ENCODE data around the gene AP3B1.

AP3B1 gene

GRCh38 chr5:78251663-78252284, 42.7 kb downstream of the AP3B1 start:
- no peaks in the 10 kb centered on the region for H3K36me3 ChIP-seq (ENCODE audit: control insufficient read depth in 1 of 2, insufficient read depth in 2 of 2, low read length in 2 of 2)
- no peaks in the 10 kb centered on the region for H3K9me3 ChIP-seq (ENCODE audit: control insufficient read depth in 1 of 2, low read length in 2 of 2)
- H3K4me1 ChIP-seq (ENCODE audit: control insufficient read depth in 1 of 2, insufficient read depth in 2 of 2, low read length in 2 of 2), result no peaks in the 10 kb centered on the region
- no peak overlapping the region for H3K9ac ChIP-seq (ENCODE audit: low read depth in 1 of 2, low read length in 2 of 2)
- no peak overlapping the region for H3K27ac ChIP-seq (ENCODE audit: low read depth, low read length)
- no peaks in the 10 kb centered on the region for H3K27me3 ChIP-seq (ENCODE audit: control insufficient read depth in 1 of 2, insufficient read depth in 2 of 2, low read length in 2 of 2)
- H3K4me3 ChIP-seq (ENCODE audit: low read depth in 1 of 2, low read length in 2 of 2), result no peak overlapping the region

DNA sequence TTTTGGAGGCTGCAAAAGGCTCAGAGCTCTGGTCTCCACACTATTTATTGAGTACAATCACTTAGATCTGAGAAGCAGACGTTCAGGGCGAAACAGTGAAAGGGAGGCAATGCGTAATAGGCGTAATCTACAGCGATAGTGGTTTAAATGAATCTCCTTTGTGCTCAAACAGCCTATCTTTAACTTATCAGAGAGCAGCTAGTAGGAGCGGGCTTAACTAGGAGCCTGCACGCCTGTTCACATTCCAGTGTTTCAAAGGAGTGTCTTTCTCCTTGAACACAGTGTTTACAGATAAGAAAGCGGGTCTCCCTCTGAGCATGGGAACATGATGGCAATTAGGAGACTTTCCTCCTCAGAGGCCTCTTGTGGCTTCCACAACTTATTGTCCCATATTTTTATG, 49.4 kb downstream of the AP3B1 start:
- Histone ChIP-seq H3K9ac (ENCODE audit: low read depth in 1 of 2, low read length in 2 of 2) (no peak overlapping the region), H3K9me3 (ENCODE audit: control insufficient read depth in 1 of 2, low read length in 2 of 2) (no peaks in the 10 kb centered on the region), H3K36me3 (ENCODE audit: control insufficient read depth in 1 of 2, insufficient read depth in 2 of 2, low read length in 2 of 2) (no peaks in the 10 kb centered on the region), H3K27ac (ENCODE audit: low read depth, low read length) (no peak overlapping the region), H3K4me3 (ENCODE audit: low read depth in 1 of 2, low read length in 2 of 2) (no peak overlapping the region), H3K4me1 (ENCODE audit: control insufficient read depth in 1 of 2, insufficient read depth in 2 of 2, low read length in 2 of 2) (peaks cover 0 to 4% of the 10 kb centered on the region in 2 donors), H3K27me3 (ENCODE audit: control insufficient read depth in 1 of 2, insufficient read depth in 2 of 2, low read length in 2 of 2) (no peaks in the 10 kb centered on the region)

DNA sequence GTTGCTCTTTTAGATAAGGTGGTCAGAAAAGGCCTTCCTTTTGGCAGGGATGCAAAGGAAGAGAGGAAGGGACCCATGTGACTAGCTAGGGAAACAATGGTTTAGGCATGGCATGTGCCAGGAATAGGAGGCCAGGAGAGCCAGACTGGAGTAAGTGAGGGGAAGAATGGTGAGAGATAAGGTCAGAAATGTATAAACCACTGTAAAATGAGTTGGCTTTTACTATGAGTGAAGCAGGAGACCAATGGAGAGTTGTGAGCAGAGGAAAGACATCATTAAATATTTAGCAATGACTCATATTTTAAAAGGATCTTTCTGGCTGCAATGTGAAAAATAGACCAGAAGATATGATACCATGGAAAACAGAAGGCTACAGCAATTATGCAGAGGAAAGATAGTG, 50.9 kb downstream of the AP3B1 start:
- no peak overlapping the region for H3K4me3 ChIP-seq (ENCODE audit: low read depth in 1 of 2, low read length in 2 of 2)
- H3K27me3 ChIP-seq (ENCODE audit: control insufficient read depth in 1 of 2, insufficient read depth in 2 of 2, low read length in 2 of 2), result no peaks in the 10 kb centered on the region
- H3K9ac ChIP-seq (ENCODE audit: low read depth in 1 of 2, low read length in 2 of 2), result no peak overlapping the region
- H3K4me1 ChIP-seq (ENCODE audit: control insufficient read depth in 1 of 2, insufficient read depth in 2 of 2, low read length in 2 of 2), result peaks cover 0 to 4% of the 10 kb centered on the region in 2 donors
- H3K9me3 ChIP-seq (ENCODE audit: control insufficient read depth in 1 of 2, low read length in 2 of 2), result no peaks in the 10 kb centered on the region
- H3K36me3 ChIP-seq (ENCODE audit: control insufficient read depth in 1 of 2, insufficient read depth in 2 of 2, low read length in 2 of 2), result no peaks in the 10 kb centered on the region
- H3K27ac ChIP-seq (ENCODE audit: low read depth, low read length), result no peak overlapping the region

GRCh38 chr5:78243091-78243490, 51.4 kb downstream of the AP3B1 start:
- Histone ChIP-seq H3K36me3 (ENCODE audit: control insufficient read depth in 1 of 2, insufficient read depth in 2 of 2, low read length in 2 of 2) (no peaks in the 10 kb centered on the region), H3K27ac (ENCODE audit: low read depth, low read length) (no peak overlapping the region), H3K27me3 (ENCODE audit: control insufficient read depth in 1 of 2, insufficient read depth in 2 of 2, low read length in 2 of 2) (no peaks in the 10 kb centered on the region), H3K4me3 (ENCODE audit: low read depth in 1 of 2, low read length in 2 of 2) (no peak overlapping the region), H3K9ac (ENCODE audit: low read depth in 1 of 2, low read length in 2 of 2) (no peak overlapping the region), H3K4me1 (ENCODE audit: control insufficient read depth in 1 of 2, insufficient read depth in 2 of 2, low read length in 2 of 2) (peaks cover 0 to 4% of the 10 kb centered on the region in 2 donors), H3K9me3 (ENCODE audit: control insufficient read depth in 1 of 2, low read length in 2 of 2) (no peaks in the 10 kb centered on the region)

- no peaks in the 10 kb centered on the region for H3K36me3 ChIP-seq (ENCODE audit: control insufficient read depth in 1 of 2, insufficient read depth in 2 of 2, low read length in 2 of 2)
- H3K4me1 ChIP-seq (ENCODE audit: control insufficient read depth in 1 of 2, insufficient read depth in 2 of 2, low read length in 2 of 2), result peaks cover 0 to 4% of the 10 kb centered on the region in 2 donors
- H3K9me3 ChIP-seq (ENCODE audit: control insufficient read depth in 1 of 2, low read length in 2 of 2), result no peaks in the 10 kb centered on the region
- no peaks in the 10 kb centered on the region for H3K27me3 ChIP-seq (ENCODE audit: control insufficient read depth in 1 of 2, insufficient read depth in 2 of 2, low read length in 2 of 2)
- no peak overlapping the region for H3K27ac ChIP-seq (ENCODE audit: low read depth, low read length)
- H3K9ac ChIP-seq (ENCODE audit: low read depth in 1 of 2, low read length in 2 of 2), result no peak overlapping the region
- no peak overlapping the region for H3K4me3 ChIP-seq (ENCODE audit: low read depth in 1 of 2, low read length in 2 of 2)
Measured at GRCh38 chr5:78242001-78242400, 52.5 kb downstream of the AP3B1 start.

DNA sequence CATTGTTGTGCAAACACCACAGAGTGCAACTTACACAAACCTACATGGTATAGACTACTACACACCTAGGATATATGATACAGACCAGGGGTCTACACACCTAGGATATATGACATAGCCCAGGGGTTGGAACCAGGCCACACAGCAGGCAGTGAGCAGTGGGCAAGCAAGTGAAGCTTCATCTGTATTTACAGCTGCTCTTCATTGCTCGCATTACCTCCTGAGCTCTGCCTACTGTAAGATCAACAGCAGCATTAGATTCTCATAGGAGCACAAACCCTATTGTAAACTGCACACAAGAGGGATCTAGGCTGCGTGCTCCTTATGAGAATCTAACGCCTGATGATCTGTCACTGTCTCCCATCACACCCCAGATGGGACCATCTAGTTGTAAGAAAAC, 56.6 kb downstream of the AP3B1 start:
- Histone ChIP-seq H3K36me3 (ENCODE audit: control insufficient read depth in 1 of 2, insufficient read depth in 2 of 2, low read length in 2 of 2) (no peaks in the 10 kb centered on the region), H3K27ac (ENCODE audit: low read depth, low read length) (no peak overlapping the region), H3K4me1 (ENCODE audit: control insufficient read depth in 1 of 2, insufficient read depth in 2 of 2, low read length in 2 of 2) (peaks cover 0 to 11% of the 10 kb centered on the region in 2 donors), H3K4me3 (ENCODE audit: low read depth in 1 of 2, low read length in 2 of 2) (no peak overlapping the region), H3K9me3 (ENCODE audit: control insufficient read depth in 1 of 2, low read length in 2 of 2) (no peaks in the 10 kb centered on the region), H3K27me3 (ENCODE audit: control insufficient read depth in 1 of 2, insufficient read depth in 2 of 2, low read length in 2 of 2) (no peaks in the 10 kb centered on the region), H3K9ac (ENCODE audit: low read depth in 1 of 2, low read length in 2 of 2) (no peak overlapping the region)

GRCh38 chr5:78236046-78236445, 58.5 kb downstream of the AP3B1 start:
- Histone ChIP-seq H3K27ac (ENCODE audit: low read depth, low read length) (no peak overlapping the region), H3K4me3 (ENCODE audit: low read depth in 1 of 2, low read length in 2 of 2) (no peak overlapping the region), H3K9me3 (ENCODE audit: control insufficient read depth in 1 of 2, low read length in 2 of 2) (no peaks in the 10 kb centered on the region), H3K36me3 (ENCODE audit: control insufficient read depth in 1 of 2, insufficient read depth in 2 of 2, low read length in 2 of 2) (no peaks in the 10 kb centered on the region), H3K9ac (ENCODE audit: low read depth in 1 of 2, low read length in 2 of 2) (no peak overlapping the region), H3K27me3 (ENCODE audit: control insufficient read depth in 1 of 2, insufficient read depth in 2 of 2, low read length in 2 of 2) (no peaks in the 10 kb centered on the region), H3K4me1 (ENCODE audit: control insufficient read depth in 1 of 2, insufficient read depth in 2 of 2, low read length in 2 of 2) (peaks cover 0 to 11% of the 10 kb centered on the region in 2 donors)

DNA sequence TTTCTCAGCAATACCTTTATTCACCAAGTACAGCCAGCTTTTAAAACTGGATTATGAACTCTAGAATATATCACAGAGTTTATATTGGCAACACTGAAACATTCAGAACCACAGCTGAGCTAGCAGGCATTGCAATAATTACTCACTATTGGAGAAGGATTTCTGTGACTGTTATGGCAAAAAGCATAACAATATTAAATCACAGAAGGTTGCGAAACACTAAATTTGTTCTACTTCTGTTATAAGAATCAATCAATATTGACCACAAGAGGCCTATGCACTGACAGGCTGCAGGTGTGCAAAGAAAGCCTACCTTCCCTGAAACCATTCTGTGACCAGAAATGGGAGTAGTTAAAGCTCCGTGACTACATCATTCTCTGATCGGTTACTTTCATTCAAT, 59.2 kb downstream of the AP3B1 start:
- peaks cover 0 to 11% of the 10 kb centered on the region in 2 donors for H3K4me1 ChIP-seq (ENCODE audit: control insufficient read depth in 1 of 2, insufficient read depth in 2 of 2, low read length in 2 of 2)
- no peak overlapping the region for H3K4me3 ChIP-seq (ENCODE audit: low read depth in 1 of 2, low read length in 2 of 2)
- H3K9ac ChIP-seq (ENCODE audit: low read depth in 1 of 2, low read length in 2 of 2), result no peak overlapping the region
- no peaks in the 10 kb centered on the region for H3K9me3 ChIP-seq (ENCODE audit: control insufficient read depth in 1 of 2, low read length in 2 of 2)
- no peak overlapping the region for H3K27ac ChIP-seq (ENCODE audit: low read depth, low read length)
- no peaks in the 10 kb centered on the region for H3K27me3 ChIP-seq (ENCODE audit: control insufficient read depth in 1 of 2, insufficient read depth in 2 of 2, low read length in 2 of 2)
- H3K36me3 ChIP-seq (ENCODE audit: control insufficient read depth in 1 of 2, insufficient read depth in 2 of 2, low read length in 2 of 2), result no peaks in the 10 kb centered on the region

DNA sequence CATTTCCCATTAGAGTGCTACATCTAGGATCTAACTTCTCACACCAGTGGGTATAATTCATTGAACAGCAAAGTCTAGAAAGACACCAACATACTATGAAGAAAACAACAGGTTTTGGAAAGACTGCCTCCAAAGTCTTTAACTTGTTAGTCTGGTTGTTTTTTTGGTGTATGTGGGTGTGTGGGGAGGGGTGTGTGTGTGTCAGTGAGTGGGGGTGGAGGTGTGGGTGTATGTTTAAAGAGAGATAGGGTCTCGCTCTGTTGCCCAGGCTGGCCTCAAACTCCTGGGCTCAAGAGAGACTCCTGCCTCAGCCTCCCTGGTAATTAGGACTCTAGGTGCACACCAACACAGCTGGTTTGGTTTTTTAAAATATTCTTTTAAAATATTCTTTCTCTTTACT, 59.7 kb downstream of the AP3B1 start:
- Histone ChIP-seq H3K9ac (ENCODE audit: low read depth in 1 of 2, low read length in 2 of 2) (no peak overlapping the region), H3K27ac (ENCODE audit: low read depth, low read length) (no peak overlapping the region), H3K9me3 (ENCODE audit: control insufficient read depth in 1 of 2, low read length in 2 of 2) (no peaks in the 10 kb centered on the region), H3K4me1 (ENCODE audit: control insufficient read depth in 1 of 2, insufficient read depth in 2 of 2, low read length in 2 of 2) (peaks cover 0 to 11% of the 10 kb centered on the region in 2 donors), H3K4me3 (ENCODE audit: low read depth in 1 of 2, low read length in 2 of 2) (no peak overlapping the region), H3K27me3 (ENCODE audit: control insufficient read depth in 1 of 2, insufficient read depth in 2 of 2, low read length in 2 of 2) (no peaks in the 10 kb centered on the region), H3K36me3 (ENCODE audit: control insufficient read depth in 1 of 2, insufficient read depth in 2 of 2, low read length in 2 of 2) (no peaks in the 10 kb centered on the region)

DNA sequence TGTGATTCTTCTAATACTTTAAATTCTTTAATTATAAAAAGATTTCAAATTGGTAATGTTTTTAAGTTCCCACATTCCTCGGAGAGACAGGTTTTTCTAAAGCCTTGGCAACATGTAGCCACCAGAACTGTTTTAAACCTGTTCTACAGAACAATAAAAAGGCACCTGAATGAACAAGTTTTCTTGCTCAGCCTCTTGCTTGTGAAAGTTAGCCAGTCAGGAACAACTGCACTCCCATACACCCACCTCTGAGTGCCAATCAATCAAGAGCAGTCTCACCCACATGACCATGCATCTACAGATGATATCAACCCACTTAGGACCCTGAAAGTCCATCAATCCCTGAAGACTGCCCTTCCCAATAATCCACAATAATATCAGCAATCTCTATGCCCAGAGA, 62.3 kb downstream of the AP3B1 start:
- Histone ChIP-seq H3K27me3 (ENCODE audit: control insufficient read depth in 1 of 2, insufficient read depth in 2 of 2, low read length in 2 of 2) (no peaks in the 10 kb centered on the region), H3K27ac (ENCODE audit: low read depth, low read length) (no peak overlapping the region), H3K4me1 (ENCODE audit: control insufficient read depth in 1 of 2, insufficient read depth in 2 of 2, low read length in 2 of 2) (peaks cover 0 to 11% of the 10 kb centered on the region in 2 donors), H3K4me3 (ENCODE audit: low read depth in 1 of 2, low read length in 2 of 2) (no peak overlapping the region), H3K9ac (ENCODE audit: low read depth in 1 of 2, low read length in 2 of 2) (no peak overlapping the region), H3K9me3 (ENCODE audit: control insufficient read depth in 1 of 2, low read length in 2 of 2) (no peaks in the 10 kb centered on the region), H3K36me3 (ENCODE audit: control insufficient read depth in 1 of 2, insufficient read depth in 2 of 2, low read length in 2 of 2) (peaks cover 0 to 1% of the 10 kb centered on the region in 2 donors)

- Histone ChIP-seq H3K4me1 (ENCODE audit: control insufficient read depth in 1 of 2, insufficient read depth in 2 of 2, low read length in 2 of 2) (no peaks in the 10 kb centered on the region), H3K36me3 (ENCODE audit: control insufficient read depth in 1 of 2, insufficient read depth in 2 of 2, low read length in 2 of 2) (peaks cover 12 to 26% of the 10 kb centered on the region in 2 donors), H3K4me3 (ENCODE audit: low read depth in 1 of 2, low read length in 2 of 2) (no peak overlapping the region), H3K27ac (ENCODE audit: low read depth, low read length) (no peak overlapping the region), H3K27me3 (ENCODE audit: control insufficient read depth in 1 of 2, insufficient read depth in 2 of 2, low read length in 2 of 2) (no peaks in the 10 kb centered on the region), H3K9me3 (ENCODE audit: control insufficient read depth in 1 of 2, low read length in 2 of 2) (peaks cover 0 to 6% of the 10 kb centered on the region in 2 donors), H3K9ac (ENCODE audit: low read depth in 1 of 2, low read length in 2 of 2) (no peak overlapping the region)
Measured at GRCh38 chr5:78224358-78224757, 70.1 kb downstream of the AP3B1 start.
